Keratinocyte (primary cell): ENCODE measurements around the gene VPS37B.
"Not testable (repeated sequence)": the region's sequence is repeated elsewhere in the genome, so short reads cannot be mapped to it uniquely, and the experiment has no call there.

Experiments
- EZH2 ChIP-seq: IDR thresholded peaks from one replicate; pipeline ENCODE4 v1.6.1; 2012; ENCODE audit warnings: inconsistent platforms, mild to moderate bottlenecking, low read length, moderate library complexity
- TF ChIP-seq, protein P1 (sequence below), 3 experiments: IDR thresholded peaks in 1 of 3; conservative IDR thresholded peaks in 1 of 3; optimal IDR thresholded peaks in 1 of 3; 2 replicates in 2 of 3; 3 replicates in 1 of 3; pipeline versions ENCODE3 to v1.5.1; 2011; ENCODE audit warnings: low read length in 3 of 3, mild to moderate bottlenecking in 3 of 3, moderate library complexity in 2 of 3, control low read depth in 1 of 3, inconsistent platforms in 1 of 3; ENCODE audit not compliant: insufficient read depth in 2 of 3; ENCODE audit errors: extremely low read depth in 1 of 3

DNA sequence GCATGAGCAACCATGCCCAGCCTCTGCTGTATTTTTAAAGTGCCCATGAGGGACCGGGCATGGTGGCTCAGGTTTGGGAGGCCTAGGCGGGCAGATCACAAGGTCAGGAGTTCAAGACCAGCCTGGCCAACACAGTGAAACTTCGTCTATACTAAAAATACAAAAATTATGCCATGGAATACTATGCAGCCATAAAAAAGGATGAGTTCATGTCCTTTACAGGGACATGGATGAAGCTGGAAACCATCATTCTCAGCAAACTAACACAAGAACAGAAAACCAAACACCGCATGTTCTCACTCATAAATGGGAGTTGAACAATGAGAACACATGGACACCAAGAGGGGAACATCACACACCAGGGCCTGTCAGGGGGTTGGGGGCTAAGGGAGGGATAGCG is 9.3 kb upstream of the VPS37B start:
- TF ChIP-seq, protein P1, sequence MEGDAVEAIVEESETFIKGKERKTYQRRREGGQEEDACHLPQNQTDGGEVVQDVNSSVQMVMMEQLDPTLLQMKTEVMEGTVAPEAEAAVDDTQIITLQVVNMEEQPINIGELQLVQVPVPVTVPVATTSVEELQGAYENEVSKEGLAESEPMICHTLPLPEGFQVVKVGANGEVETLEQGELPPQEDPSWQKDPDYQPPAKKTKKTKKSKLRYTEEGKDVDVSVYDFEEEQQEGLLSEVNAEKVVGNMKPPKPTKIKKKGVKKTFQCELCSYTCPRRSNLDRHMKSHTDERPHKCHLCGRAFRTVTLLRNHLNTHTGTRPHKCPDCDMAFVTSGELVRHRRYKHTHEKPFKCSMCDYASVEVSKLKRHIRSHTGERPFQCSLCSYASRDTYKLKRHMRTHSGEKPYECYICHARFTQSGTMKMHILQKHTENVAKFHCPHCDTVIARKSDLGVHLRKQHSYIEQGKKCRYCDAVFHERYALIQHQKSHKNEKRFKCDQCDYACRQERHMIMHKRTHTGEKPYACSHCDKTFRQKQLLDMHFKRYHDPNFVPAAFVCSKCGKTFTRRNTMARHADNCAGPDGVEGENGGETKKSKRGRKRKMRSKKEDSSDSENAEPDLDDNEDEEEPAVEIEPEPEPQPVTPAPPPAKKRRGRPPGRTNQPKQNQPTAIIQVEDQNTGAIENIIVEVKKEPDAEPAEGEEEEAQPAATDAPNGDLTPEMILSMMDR (optimal IDR thresholded peaks at IDR 0.05 in 1 of 3, IDR thresholded peaks at IDR 0.05 in 1 of 3, conservative IDR thresholded peaks at IDR 0.05 in 1 of 3; ENCODE audit: extremely low read depth in 1 of 3, insufficient read depth in 2 of 3, low read length in 3 of 3), result not testable (repeated sequence)
- not testable (repeated sequence) for TF ChIP-seq EZH2
